GM12892 (cell line): ENCODE measurements around the gene UPF3A.
A peak's percentile ranks its signal among the peaks of the same experiment; 100 is the strongest.
"Not testable (repeated sequence)": the region's sequence is repeated elsewhere in the genome, so short reads cannot be mapped to it uniquely, and the experiment has no call there.

ENCODE experiments used
- DNase-seq: peaks from one replicate; pipeline ENCODE4 v3.0.0; 2011; ENCODE audit not compliant: insufficient read length
- FAIRE-seq: peaks from 2 replicates; lab custom pipeline; 2011; peaks lifted over from hg19 to GRCh38; lab: Jason Lieb, UNC
- POLR2A ChIP-seq: IDR thresholded peaks from 2 replicates; pipeline ENCODE4 v1.6.1; 2011; ENCODE audit warnings: low read depth, low read length, control low read depth
- POLR2AphosphoS5 ChIP-seq: IDR thresholded peaks from 2 replicates; pipeline ENCODE4 v1.6.1; 2011; ENCODE audit warnings: low read depth, low read length, control low read depth
- TAF1 ChIP-seq: IDR thresholded peaks from 2 replicates; pipeline ENCODE4 v1.6.1; 2011; ENCODE audit warnings: low read depth, mild to moderate bottlenecking, control low read depth, low read length, borderline replicate concordance

UPF3A gene

DNA sequence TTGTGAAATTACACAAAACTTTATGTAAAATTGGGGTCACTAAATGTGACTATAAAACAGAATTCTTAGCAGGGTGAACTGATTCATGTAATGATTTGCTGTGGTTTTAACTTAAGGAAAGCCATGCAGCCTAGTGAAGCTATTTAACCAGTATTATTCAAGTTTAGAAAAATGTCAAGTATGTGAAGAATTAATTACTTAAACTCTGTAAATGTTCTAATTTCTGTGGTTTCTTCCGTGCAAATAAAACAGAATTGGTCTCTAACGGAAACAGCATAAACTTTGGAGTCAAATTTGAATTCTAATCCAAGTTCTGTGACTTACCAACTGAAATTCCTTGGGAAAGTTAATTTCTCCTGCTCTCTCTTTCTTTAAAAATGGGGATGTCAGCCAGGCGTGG, 33.4 kb upstream of the UPF3A start:
- DNase-seq (no peak), FAIRE-seq (no peak)
- TF ChIP-seq POLR2A (no peak), POLR2AphosphoS5 (no peak), TAF1 (no peak)

DNA sequence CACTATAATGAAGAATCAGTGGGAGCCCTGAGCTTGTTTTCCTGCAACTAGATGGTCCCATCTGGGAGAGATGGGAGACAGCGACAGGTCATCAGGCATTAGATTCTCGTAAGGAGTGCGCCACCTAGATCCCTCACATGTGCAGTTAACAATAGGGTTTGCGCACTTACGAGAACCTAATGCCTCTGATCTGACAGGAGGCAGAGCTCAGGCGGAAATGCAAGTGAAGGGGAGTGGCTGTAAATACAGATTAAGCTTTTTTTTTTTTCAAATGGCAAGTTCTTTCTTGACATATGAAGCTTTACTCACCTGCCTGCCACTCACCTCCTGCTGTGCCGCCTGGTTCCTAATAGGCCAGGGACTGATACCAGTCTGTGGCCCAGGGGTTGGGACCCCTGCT, 32.3 kb upstream of the UPF3A start:
- TF ChIP-seq POLR2A: no peak
- no peak for TF ChIP-seq POLR2AphosphoS5
- FAIRE-seq (no peak), DNase-seq (no peak)

- DNase-seq: not testable (repeated sequence)
Observed at GRCh38 chr13:114251639-114252440, 29.6 kb upstream of the UPF3A start.

DNA sequence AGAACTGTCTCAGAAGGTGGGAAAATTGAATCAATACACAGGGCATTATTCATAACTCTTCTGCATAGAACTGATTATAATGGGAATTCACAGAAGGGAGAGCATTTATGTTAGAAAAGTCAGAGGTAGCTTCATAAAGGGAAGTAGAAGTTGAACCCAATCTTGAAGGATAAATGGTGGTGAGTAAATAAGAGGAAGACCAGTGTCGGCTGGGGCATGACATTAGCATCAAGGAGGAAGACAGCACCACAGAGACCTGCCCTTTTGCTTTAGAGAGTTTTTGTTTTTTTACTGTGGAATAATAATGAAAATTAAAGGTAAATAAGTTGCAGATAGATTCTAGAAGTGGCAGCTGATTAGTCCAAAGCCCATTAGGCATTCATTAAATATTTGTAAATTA, 24.9 kb upstream of the UPF3A start:
- DNase-seq: no peak
- no peak for FAIRE-seq
- TF ChIP-seq TAF1 (no peak), POLR2AphosphoS5 (no peak), POLR2A (no peak)

More at GRCh38 chr13:114251639-114252440, 29.6 kb upstream of the UPF3A start:
- not testable (repeated sequence) for FAIRE-seq

DNA sequence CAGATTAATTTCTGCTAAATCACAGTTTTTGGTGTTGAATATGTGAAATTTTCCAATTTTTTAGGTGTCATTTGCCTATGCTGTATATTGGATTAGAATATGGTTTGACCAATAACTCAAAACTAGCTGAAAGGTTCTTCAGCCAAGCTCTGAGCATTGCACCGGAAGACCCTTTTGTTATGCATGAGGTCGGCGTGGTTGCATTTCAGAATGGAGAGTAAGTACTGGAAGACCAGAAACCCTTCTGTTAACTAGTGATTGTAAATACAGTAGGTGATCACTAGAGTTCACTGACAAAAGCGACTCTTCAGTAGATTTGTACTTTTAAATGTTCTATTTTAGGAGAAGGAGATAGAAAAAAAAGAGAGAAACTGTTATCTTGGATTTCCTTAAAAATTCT, 24.4 kb upstream of the UPF3A start:
- TF ChIP-seq POLR2AphosphoS5: no peak
- no peak for TF ChIP-seq POLR2A
- no peak for TF ChIP-seq TAF1
- DNase-seq (no peak), FAIRE-seq (no peak)

DNA sequence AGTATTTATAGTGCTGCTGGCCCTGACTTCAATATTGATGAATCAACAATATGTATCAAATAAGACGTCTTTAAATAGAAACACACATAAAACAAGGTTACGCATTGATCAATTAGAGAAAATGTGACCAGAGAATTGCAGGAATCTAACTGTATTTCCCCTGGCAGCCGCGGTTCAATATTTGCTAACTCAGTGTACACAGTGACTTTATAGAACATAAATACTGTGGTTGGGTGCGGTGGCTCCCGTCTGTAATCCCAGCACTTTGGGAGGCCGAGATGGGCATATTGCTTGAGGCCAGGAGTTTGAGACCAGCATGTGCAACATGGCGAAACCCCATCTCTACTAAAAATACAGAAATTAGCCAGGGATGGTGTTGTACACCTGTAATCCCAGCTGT, 22.8 kb upstream of the UPF3A start:
- TF ChIP-seq TAF1 (no peak), POLR2A (no peak), POLR2AphosphoS5 (no peak)
- FAIRE-seq (no peak), DNase-seq (no peak)

- no peak for DNase-seq
- FAIRE-seq: no peak
- TF ChIP-seq POLR2A: no peak
- no peak for TF ChIP-seq POLR2AphosphoS5
- TF ChIP-seq TAF1: no peak
Observed at GRCh38 chr13:114259374-114259773, 22.0 kb upstream of the UPF3A start.

DNA sequence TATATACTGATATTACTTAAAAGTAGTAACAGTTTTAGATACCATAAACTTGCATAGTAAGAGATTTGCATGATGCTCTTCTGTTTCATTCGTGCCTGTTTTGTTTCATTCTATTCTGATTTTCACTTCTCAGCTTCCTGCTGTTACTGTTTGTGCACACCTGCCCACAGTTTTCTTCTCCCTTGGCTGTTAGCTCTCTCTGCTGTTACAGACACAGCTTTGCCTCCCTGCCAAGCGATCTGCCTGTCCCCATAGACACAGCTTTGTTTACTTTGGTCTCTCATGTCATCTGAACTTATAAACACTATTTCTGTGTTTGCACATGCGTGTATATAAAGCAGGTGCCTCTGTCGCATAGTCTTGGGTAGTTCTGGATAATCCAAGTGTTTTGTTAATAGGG, 21.4 kb upstream of the UPF3A start:
- FAIRE-seq (peak; percentile 70), DNase-seq (no peak)
- no peak for TF ChIP-seq POLR2AphosphoS5
- TF ChIP-seq POLR2A: no peak
- no peak for TF ChIP-seq TAF1

GRCh38 chr13:114260814-114261213, 20.6 kb upstream of the UPF3A start:
- FAIRE-seq (no peak), DNase-seq (no peak)
- TF ChIP-seq POLR2AphosphoS5: no peak
- no peak for TF ChIP-seq TAF1
- no peak for TF ChIP-seq POLR2A

DNA sequence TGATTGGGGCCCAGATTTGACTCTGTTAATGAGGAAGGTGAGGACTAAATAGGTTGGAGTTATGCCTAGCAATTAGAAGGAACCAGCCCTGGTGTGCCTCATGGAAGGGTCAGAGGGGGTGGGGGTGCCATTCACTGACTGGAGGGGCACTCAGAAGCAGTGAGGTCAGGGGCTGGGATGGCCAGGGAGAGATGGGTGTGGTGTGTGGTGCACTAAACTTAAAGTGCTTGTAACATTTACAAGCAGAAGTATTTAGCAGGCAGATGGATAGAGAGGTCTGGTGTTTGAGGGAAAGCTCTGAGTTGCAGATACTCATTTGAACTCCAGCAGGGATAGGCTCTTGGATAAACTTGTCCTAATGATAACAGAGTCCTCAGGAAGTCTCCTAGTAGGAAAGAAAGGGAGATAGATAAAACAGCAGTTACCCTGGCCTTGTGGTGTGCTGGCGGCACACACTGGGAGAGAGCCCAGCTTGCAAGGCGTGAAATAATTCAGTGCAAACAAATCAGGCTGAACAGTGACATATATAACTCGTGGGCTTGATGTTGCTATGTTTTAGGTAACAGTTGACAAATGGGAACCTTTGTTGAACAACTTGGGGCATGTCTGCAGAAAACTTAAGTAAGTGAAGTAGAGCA, 20.0 kb upstream of the UPF3A start:
- TF ChIP-seq POLR2A (no peak), POLR2AphosphoS5 (no peak), TAF1 (no peak)
- no peak for DNase-seq
- no peak for FAIRE-seq

DNA sequence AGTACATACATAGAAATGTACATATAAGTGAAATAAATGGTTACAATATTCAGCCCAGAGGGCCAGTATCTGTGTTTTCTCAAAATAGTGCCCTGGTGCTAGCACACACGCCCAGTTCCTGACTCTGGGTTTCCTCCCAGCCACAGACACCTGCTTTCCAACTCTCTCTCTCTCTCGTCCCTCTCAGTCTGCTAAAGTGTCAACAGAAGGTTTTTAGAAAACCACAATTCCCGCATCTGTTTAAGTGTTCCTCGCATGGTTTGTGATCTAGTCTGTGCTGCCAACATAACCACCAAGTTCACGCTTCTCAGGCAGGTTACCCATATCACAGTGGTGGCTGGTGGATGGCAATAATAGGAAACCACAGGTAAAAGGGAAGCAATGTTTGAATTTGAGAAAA, 17.8 kb upstream of the UPF3A start:
- TF ChIP-seq POLR2AphosphoS5 (no peak), POLR2A (no peak), TAF1 (no peak)
- no peak for FAIRE-seq

GRCh38 chr13:114264313-114264712, 17.1 kb upstream of the UPF3A start:
- FAIRE-seq, DNase-seq: not testable (repeated sequence)

More for the DNA sequence above, 17.8 kb upstream of the UPF3A start:
- DNase-seq: no peak
